GM23248 (cell line): ENCODE measurements around the gene IGF2BP3.

Source experiments
- EZH2 ChIP-seq: fragments of 200-600 bp; sonication (generic); IDR thresholded peaks from 2 replicates; pipeline ENCODE4 v1.6.1; 2018; ENCODE audit warnings: antibody characterized with exemption, mild to moderate bottlenecking; ENCODE audit not compliant: insufficient read depth, poor library complexity, severe bottlenecking
- EZH2phosphoT487 ChIP-seq: fragments of 200-600 bp; sonication (generic); IDR thresholded peaks from 2 replicates; pipeline ENCODE4 v1.6.1; 2018; ENCODE audit warnings: antibody characterized with exemption, moderate library complexity, mild to moderate bottlenecking, low read depth; ENCODE audit not compliant: insufficient read depth

DNA sequence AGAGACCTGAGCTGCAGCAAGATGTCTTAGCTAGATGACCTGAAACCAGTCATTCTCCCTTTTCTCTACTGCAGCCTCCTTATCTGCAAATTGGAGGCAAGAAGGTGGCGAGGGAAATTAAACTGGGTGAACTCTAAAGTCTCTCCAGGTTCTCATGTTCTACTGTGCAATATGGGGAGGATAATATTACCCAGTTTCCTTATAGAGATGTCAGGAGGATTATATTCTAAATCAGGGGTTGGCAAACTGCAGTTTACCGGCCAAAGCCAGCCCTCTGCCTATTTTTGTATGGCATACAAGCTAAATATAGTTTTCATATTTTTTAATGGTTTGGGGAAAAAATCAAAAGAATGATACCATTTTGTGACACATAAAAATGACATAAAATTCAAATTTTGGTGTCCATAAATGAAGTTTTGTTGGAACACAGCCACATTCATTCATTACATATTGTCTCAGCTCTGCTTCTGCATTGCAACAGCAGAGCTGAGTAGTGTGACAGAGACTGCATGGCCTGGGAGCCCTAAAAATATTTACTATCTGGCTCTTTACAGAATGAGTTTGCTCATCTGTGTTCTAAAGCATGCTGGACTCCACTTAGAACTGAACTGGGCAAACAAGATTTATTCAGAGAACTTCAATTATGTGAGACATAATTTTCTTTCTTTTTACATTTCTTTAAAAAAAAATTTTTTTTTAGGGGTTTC is 190.3 kb downstream of the IGF2BP3 start:
- TF ChIP-seq EZH2, result no peak
- no peak for TF ChIP-seq EZH2phosphoT487
